ENCODE measurements around the gene PPP1R10. TPM values are rescaled to one million over a fixed set of nuclear protein-coding genes. Genes with fewer than 3 reads are reported as not detected.

The PPP1R10 gene
- total and polyA plus RNA-seq, 2 of the 13 experiments (the other 11 are each of a cell fraction or from before 2014, with no cell fraction given) = 26.3 to 38.4 TPM

- TF ChIP-seq ZNF609 (CRISPR knock-in tag; IDR thresholded peaks at IDR 0.05; ENCODE audit: borderline replicate concordance) (peak; percentile 77), ZNF33A (CRISPR knock-in tag; IDR thresholded peaks at IDR 0.05; ENCODE audit: borderline replicate concordance) (no peak), SMAD1 (CRISPR knock-in tag; IDR thresholded peaks at IDR 0.05; ENCODE audit: borderline replicate concordance, low read depth) (peak; percentile 97), ZSCAN22 (CRISPR knock-in tag; IDR thresholded peaks at IDR 0.05) (0 out of 2 replicates have a peak, but pooled peaks have one; percentile 67), RCOR2 (CRISPR knock-in tag; IDR thresholded peaks at IDR 0.05) (peak; percentile 14; the same call in 1 of the 2 replicates), EP300 (IDR thresholded peaks at IDR 0.05; ENCODE audit: low read depth in 2 of 2, low read length in 2 of 2) (no peak), EP300 (CRISPR knock-in tag; IDR thresholded peaks at IDR 0.05; ENCODE audit: borderline replicate concordance) (no peak), HCFC1 (IDR thresholded peaks at IDR 0.05; ENCODE audit: low read depth, low read length) (no peak), SAFB2 (CRISPR knock-in tag; IDR thresholded peaks at IDR 0.05; ENCODE audit: borderline replicate concordance, low read depth) (peak; percentile 93; the same call in 1 of the 2 replicates), BRCA1 (CRISPR knock-in tag; IDR thresholded peaks at IDR 0.05) (peak; percentile 97; the same call in 1 of the 2 replicates), ZBTB49 (CRISPR knock-in tag; IDR thresholded peaks at IDR 0.05; ENCODE audit: borderline replicate concordance) (no peak)
- TF ChIP-seq, protein P1, sequence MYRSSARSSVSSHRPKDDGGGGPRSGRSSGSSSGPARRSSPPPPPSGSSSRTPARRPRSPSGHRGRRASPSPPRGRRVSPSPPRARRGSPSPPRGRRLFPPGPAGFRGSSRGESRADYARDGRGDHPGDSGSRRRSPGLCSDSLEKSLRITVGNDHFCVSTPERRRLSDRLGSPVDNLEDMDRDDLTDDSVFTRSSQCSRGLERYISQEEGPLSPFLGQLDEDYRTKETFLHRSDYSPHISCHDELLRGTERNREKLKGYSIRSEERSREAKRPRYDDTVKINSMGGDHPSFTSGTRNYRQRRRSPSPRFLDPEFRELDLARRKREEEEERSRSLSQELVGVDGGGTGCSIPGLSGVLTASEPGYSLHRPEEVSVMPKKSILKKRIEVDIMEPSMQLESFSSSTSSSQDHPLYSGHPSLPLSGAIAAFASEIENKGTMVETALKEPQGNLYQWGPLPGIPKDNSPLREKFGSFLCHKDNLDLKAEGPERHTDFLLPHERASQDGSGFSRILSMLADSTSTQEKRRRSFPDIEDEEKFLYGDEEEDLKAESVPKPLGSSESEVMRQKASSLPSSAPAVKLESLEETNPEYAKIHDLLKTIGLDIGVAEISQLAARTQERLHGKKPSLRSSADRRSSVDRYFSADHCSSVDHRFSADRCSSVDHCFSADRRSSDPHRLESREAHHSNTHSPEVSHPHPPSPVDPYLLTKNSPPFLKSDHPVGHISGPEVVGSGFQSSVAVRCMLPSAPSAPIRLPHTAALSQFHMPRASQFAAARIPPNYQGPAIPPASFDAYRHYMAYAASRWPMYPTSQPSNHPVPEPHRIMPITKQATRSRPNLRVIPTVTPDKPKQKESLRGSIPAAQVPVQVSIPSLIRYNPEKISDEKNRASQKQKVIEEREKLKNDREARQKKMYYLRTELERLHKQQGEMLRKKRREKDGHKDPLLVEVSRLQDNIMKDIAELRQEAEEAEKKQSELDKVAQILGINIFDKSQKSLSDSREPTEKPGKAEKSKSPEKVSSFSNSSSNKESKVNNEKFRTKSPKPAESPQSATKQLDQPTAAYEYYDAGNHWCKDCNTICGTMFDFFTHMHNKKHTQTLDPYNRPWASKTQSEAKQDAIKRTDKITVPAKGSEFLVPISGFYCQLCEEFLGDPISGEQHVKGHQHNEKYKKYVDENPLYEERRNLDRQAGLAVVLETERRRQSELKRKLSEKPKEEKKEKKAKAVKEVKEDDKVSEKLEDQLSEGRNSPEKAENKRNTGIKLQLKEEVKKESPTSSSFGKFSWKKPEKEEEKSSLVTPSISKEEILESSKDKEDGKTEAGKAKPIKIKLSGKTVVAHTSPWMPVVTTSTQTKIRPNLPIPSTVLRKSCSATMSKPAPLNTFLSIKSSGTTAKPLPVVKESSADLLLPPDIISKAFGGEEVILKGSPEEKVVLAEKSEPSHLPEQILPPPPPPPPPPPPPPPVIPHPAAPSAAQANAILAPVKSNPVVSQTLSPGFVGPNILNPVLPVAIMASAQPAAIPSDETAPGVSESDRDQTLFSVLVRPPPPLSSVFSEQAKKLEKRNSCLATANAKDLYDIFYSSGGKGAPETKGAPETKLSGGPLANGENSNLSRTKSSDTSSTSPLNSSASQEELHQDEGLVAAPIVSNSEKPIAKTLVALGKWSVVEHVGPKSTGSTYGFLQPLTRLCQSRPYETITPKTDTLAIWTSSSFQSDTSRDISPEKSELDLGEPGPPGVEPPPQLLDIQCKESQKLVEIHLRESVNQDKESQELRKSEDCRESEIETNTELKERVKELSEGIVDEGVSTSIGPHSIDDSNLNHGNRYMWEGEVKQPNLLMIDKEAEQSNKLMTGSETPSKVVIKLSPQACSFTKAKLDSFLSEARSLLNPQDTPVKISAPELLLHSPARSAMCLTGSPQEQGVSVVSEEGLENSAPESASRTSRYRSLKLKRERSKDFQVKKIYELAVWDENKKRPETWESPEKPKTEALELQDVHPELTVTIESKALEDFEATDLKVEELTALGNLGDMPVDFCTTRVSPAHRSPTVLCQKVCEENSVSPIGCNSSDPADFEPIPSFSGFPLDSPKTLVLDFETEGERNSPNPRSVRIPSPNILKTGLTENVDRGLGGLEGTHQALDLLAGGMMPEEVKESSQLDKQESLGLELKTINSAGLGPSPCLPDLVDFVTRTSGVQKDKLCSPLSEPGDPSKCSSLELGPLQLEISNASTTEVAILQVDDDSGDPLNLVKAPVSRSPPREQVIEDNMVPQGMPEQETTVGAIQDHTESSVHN (CRISPR knock-in tag; IDR thresholded peaks at IDR 0.05) = peak; percentile 90
These were observed 30.4 kb upstream of the PPP1R10 start (continued) for GRCh38 chr6:30647242-30648116.
